ENCODE measurements around the gene ZC3H7A. TPM values are rescaled to one million over a fixed set of nuclear protein-coding genes. Genes with fewer than 3 reads are reported as not detected.

ZC3H7A gene
- total and polyA plus RNA-seq, 2 of the 13 experiments (the other 11 are each of a cell fraction or from before 2014, with no cell fraction given) = 29.2 to 36.8 TPM

GRCh38 chr16:11748404-11749254 is 48.4 kb downstream of the ZC3H7A start (continued):
- TF ChIP-seq ZNF142 (CRISPR knock-in tag; IDR thresholded peaks at IDR 0.05) (peak; percentile 65), THAP9 (CRISPR knock-in tag; IDR thresholded peaks at IDR 0.05; ENCODE audit: borderline replicate concordance) (no peak), MTF2 (CRISPR knock-in tag; IDR thresholded peaks at IDR 0.05; ENCODE audit: borderline replicate concordance) (peak; percentile 49; the same call in 1 of the 2 replicates), ZSCAN30 (CRISPR knock-in tag; IDR thresholded peaks at IDR 0.05) (no peak), HMG20B (CRISPR knock-in tag; conservative IDR thresholded peaks at IDR 0.05) (peak; percentile 37; the same call in 1 of the 2 replicates), ZNF784 (CRISPR knock-in tag; IDR thresholded peaks at IDR 0.05; ENCODE audit: borderline replicate concordance) (no peak), ZNF446 (CRISPR knock-in tag; IDR thresholded peaks at IDR 0.05) (no peak), ZBTB7B (CRISPR knock-in tag; IDR thresholded peaks at IDR 0.05) (peak; percentile 64), ZNF101 (CRISPR knock-in tag; IDR thresholded peaks at IDR 0.05; ENCODE audit: borderline replicate concordance, low read depth) (no peak), ZEB1 (IDR thresholded peaks at IDR 0.05; ENCODE audit: insufficient replicate concordance, low read depth) (peak; percentile 97), RFXAP (CRISPR knock-in tag; IDR thresholded peaks at IDR 0.05; ENCODE audit: borderline replicate concordance) (peak; percentile 66; the same call in 1 of the 2 replicates), SP5 (CRISPR knock-in tag; IDR thresholded peaks at IDR 0.05; ENCODE audit: borderline replicate concordance, low read depth) (no peak), TGIF2 (CRISPR knock-in tag; IDR thresholded peaks at IDR 0.05) (0 out of 2 replicates have a peak, but pooled peaks have one; percentile 19), ZNF713 (CRISPR knock-in tag; IDR thresholded peaks at IDR 0.05) (no peak), ZNF232 (CRISPR knock-in tag; IDR thresholded peaks at IDR 0.05; ENCODE audit: borderline replicate concordance) (peak; percentile 83; the same call in 1 of the 2 replicates), FOXO4 (CRISPR knock-in tag; conservative IDR thresholded peaks at IDR 0.05) (no peak)

All from HepG2 (cell line).